ENCODE results near the gene BRME1. TPM values are rescaled to one million over a fixed set of nuclear protein-coding genes. Genes with fewer than 3 reads are reported as not detected.

Gene BRME1
- total RNA-seq, 2 donors from 2014 or later, result 0.82 to 1.7 TPM

- peaks cover 22% of the 10 kb centered on the region for H3K4me1 Mint-ChIP-seq
Observed at GRCh38 chr19:13880059-13881043, 25.6 kb downstream of the BRME1 start.

GRCh38 chr19:13877303-13877702 lies 28.6 kb downstream of the BRME1 start:
- DNase-seq, result no peak
- H3K4me3 Mint-ChIP-seq, result no peak overlapping the region
- peaks cover 8% of the 10 kb centered on the region for H3K27me3 Mint-ChIP-seq
- no peak overlapping the region for H3K27ac Mint-ChIP-seq
- no peaks in the 10 kb centered on the region for H3K36me3 Mint-ChIP-seq (ENCODE audit: low read depth)
- H3K9me3 ChIP-seq (ENCODE audit: control insufficient read depth, low read length, poor library complexity, severe bottlenecking), result no peaks in the 10 kb centered on the region
- H3K4me1 Mint-ChIP-seq, result peaks cover 17% of the 10 kb centered on the region
- ATAC-seq, result no peak

More at GRCh38 chr19:13880059-13881043, 25.6 kb downstream of the BRME1 start:
- ATAC-seq (peak; percentile 97), DNase-seq (peak; percentile 95 to 99 (median 95))
- Mint-ChIP-seq H3K27ac (peak overlapping the region; percentile 87), H3K36me3 (ENCODE audit: low read depth) (no peaks in the 10 kb centered on the region), H3K4me3 (peak overlapping the region; percentile 68), H3K27me3 (no peaks in the 10 kb centered on the region)
- no peaks in the 10 kb centered on the region for H3K9me3 ChIP-seq (ENCODE audit: control insufficient read depth, low read length, poor library complexity, severe bottlenecking)

GRCh38 chr19:13876834-13877233 lies 29.1 kb downstream of the BRME1 start, which contains the start of gene NANOS3:
TSS of gene NANOS3 (plus strand) at chr19:13877134. CDS start at chr19:13877249, 115 bp downstream.
- Mint-ChIP-seq H3K4me1 (peaks cover 13% of the 10 kb centered on the region), H3K4me3 (no peak within 1 kb of the TSS), H3K36me3 (ENCODE audit: low read depth) (no peaks in the 10 kb centered on the region), H3K27me3 (peaks cover 8% of the 10 kb centered on the region), H3K27ac (no peak within 1 kb of the TSS)
- H3K9me3 ChIP-seq (ENCODE audit: control insufficient read depth, low read length, poor library complexity, severe bottlenecking), result no peaks in the 10 kb centered on the region
- ATAC-seq (no peak), DNase-seq (no peak)

GRCh38 chr19:13875824-13876223 lies 30.1 kb downstream of the BRME1 start:
- H3K9me3 ChIP-seq (ENCODE audit: control insufficient read depth, low read length, poor library complexity, severe bottlenecking), result no peaks in the 10 kb centered on the region
- ATAC-seq (no peak), DNase-seq (no peak)
- Mint-ChIP-seq H3K36me3 (ENCODE audit: low read depth) (no peaks in the 10 kb centered on the region), H3K4me3 (no peak overlapping the region), H3K4me1 (peaks cover 9% of the 10 kb centered on the region), H3K27ac (no peak overlapping the region), H3K27me3 (peaks cover 8% of the 10 kb centered on the region)

- DNase-seq, result no peak
- no peak for ATAC-seq
- Mint-ChIP-seq H3K27me3 (peaks cover 8% of the 10 kb centered on the region), H3K36me3 (ENCODE audit: low read depth) (no peaks in the 10 kb centered on the region), H3K4me3 (no peak overlapping the region), H3K27ac (no peak overlapping the region), H3K4me1 (peaks cover 5% of the 10 kb centered on the region)
- H3K9me3 ChIP-seq (ENCODE audit: control insufficient read depth, low read length, poor library complexity, severe bottlenecking), result no peaks in the 10 kb centered on the region
Observed at GRCh38 chr19:13873834-13874515, 31.9 kb downstream of the BRME1 start.

- no peaks in the 10 kb centered on the region for H3K9me3 ChIP-seq (ENCODE audit: control insufficient read depth, low read length, poor library complexity, severe bottlenecking)
- ATAC-seq (peak; percentile 81), DNase-seq (no peak)
- H3K27me3 Mint-ChIP-seq, result peaks cover 10% of the 10 kb centered on the region
- H3K36me3 Mint-ChIP-seq (ENCODE audit: low read depth), result peaks cover 2% of the 10 kb centered on the region
- H3K4me1 Mint-ChIP-seq, result peaks cover 7% of the 10 kb centered on the region
- no peak overlapping the region for H3K27ac Mint-ChIP-seq
- peak overlapping the region; percentile 64 for H3K4me3 Mint-ChIP-seq
Observed at GRCh38 chr19:13872695-13873389, 33.1 kb downstream of the BRME1 start.

- peak overlapping the region; percentile 64 for H3K4me3 Mint-ChIP-seq
- H3K9me3 ChIP-seq (ENCODE audit: control insufficient read depth, low read length, poor library complexity, severe bottlenecking), result no peaks in the 10 kb centered on the region
- peaks cover 15% of the 10 kb centered on the region for H3K27me3 Mint-ChIP-seq
- H3K27ac Mint-ChIP-seq, result no peak overlapping the region
- no peak for ATAC-seq
- no peak for DNase-seq
- peaks cover 7% of the 10 kb centered on the region for H3K4me1 Mint-ChIP-seq
- H3K36me3 Mint-ChIP-seq (ENCODE audit: low read depth), result peaks cover 2% of the 10 kb centered on the region
Observed at GRCh38 chr19:13872339-13872694, 33.6 kb downstream of the BRME1 start.

GRCh38 chr19:13870873-13871272 lies 35.0 kb downstream of the BRME1 start:
- Mint-ChIP-seq H3K27ac (no peak overlapping the region), H3K4me1 (peaks cover 14% of the 10 kb centered on the region), H3K4me3 (no peak overlapping the region), H3K36me3 (ENCODE audit: low read depth) (peaks cover 7% of the 10 kb centered on the region), H3K27me3 (peaks cover 28% of the 10 kb centered on the region)
- DNase-seq, result no peak
- no peaks in the 10 kb centered on the region for H3K9me3 ChIP-seq (ENCODE audit: control insufficient read depth, low read length, poor library complexity, severe bottlenecking)
- ATAC-seq, result no peak

- Mint-ChIP-seq H3K4me1 (peaks cover 18% of the 10 kb centered on the region), H3K27me3 (peaks cover 28% of the 10 kb centered on the region), H3K4me3 (no peak overlapping the region), H3K36me3 (ENCODE audit: low read depth) (peaks cover 11% of the 10 kb centered on the region), H3K27ac (no peak overlapping the region)
- DNase-seq, result no peak
- ATAC-seq, result no peak
- no peaks in the 10 kb centered on the region for H3K9me3 ChIP-seq (ENCODE audit: control insufficient read depth, low read length, poor library complexity, severe bottlenecking)
Observed at GRCh38 chr19:13869281-13869680, 36.6 kb downstream of the BRME1 start.

- Mint-ChIP-seq H3K4me1 (peaks cover 24% of the 10 kb centered on the region), H3K4me3 (no peak overlapping the region), H3K36me3 (ENCODE audit: low read depth) (peaks cover 11% of the 10 kb centered on the region), H3K27me3 (peaks cover 31% of the 10 kb centered on the region), H3K27ac (no peak overlapping the region)
- H3K9me3 ChIP-seq (ENCODE audit: control insufficient read depth, low read length, poor library complexity, severe bottlenecking), result no peaks in the 10 kb centered on the region
- no peak for DNase-seq
- ATAC-seq, result no peak
Observed at GRCh38 chr19:13868663-13869062, 37.3 kb downstream of the BRME1 start.

GRCh38 chr19:13866463-13867046 lies 39.4 kb downstream of the BRME1 start:
- peak overlapping the region; percentile 85 for H3K4me3 Mint-ChIP-seq
- peaks cover 33% of the 10 kb centered on the region for H3K27me3 Mint-ChIP-seq
- no peak for ATAC-seq
- peaks cover 29% of the 10 kb centered on the region for H3K4me1 Mint-ChIP-seq
- peaks cover 11% of the 10 kb centered on the region for H3K36me3 Mint-ChIP-seq (ENCODE audit: low read depth)
- H3K9me3 ChIP-seq (ENCODE audit: control insufficient read depth, low read length, poor library complexity, severe bottlenecking), result no peaks in the 10 kb centered on the region
- peak overlapping the region; percentile 29 for H3K27ac Mint-ChIP-seq
- DNase-seq, result no peak

GRCh38 chr19:13865571-13866462 lies 40.1 kb downstream of the BRME1 start:
- Mint-ChIP-seq H3K4me1 (peaks cover 34% of the 10 kb centered on the region), H3K27me3 (peaks cover 33% of the 10 kb centered on the region), H3K27ac (peak overlapping the region; percentile 29), H3K36me3 (ENCODE audit: low read depth) (peaks cover 11% of the 10 kb centered on the region), H3K4me3 (peak overlapping the region; percentile 87)
- DNase-seq (no peak), ATAC-seq (no peak)
- H3K9me3 ChIP-seq (ENCODE audit: control insufficient read depth, low read length, poor library complexity, severe bottlenecking), result no peaks in the 10 kb centered on the region

Measured in T-helper 17 cell (primary cell).